ENCODE results near the gene HLA-F. TPM values are rescaled to one million over a fixed set of nuclear protein-coding genes. Genes with fewer than 3 reads are reported as not detected.

HLA-F gene
- total and polyA plus RNA-seq, 4 donors: 76.2 to 451 (median 153) TPM

DNA sequence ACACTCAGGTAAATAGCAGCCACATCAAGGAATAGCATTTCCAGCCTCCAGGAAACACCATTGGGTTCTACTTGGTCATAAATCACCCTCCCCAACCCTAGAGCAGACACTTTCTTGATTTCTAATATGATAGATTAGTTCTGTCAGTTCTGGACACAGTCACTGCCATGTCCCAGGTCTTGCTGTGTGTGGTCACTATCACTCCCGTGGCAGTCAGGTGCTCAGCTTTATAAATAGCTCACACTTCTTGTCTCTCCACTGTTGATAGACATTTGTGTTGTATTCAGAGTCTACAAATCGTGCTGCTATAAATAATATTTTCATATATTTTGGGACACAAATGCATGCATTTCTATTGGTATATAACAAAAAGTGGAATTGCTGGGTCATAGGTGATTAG lies 13.3 kb downstream of the HLA-F start:
- no peaks in the 10 kb centered on the region for H3K9me3 ChIP-seq (ENCODE audit: control insufficient read depth in 4 of 4, insufficient read depth in 3 of 4, low read length in 3 of 4)
- no peaks in the 10 kb centered on the region for H3K36me3 ChIP-seq (ENCODE audit: control insufficient read depth in 4 of 4, insufficient read depth in 4 of 4, low read length in 4 of 4)

DNA sequence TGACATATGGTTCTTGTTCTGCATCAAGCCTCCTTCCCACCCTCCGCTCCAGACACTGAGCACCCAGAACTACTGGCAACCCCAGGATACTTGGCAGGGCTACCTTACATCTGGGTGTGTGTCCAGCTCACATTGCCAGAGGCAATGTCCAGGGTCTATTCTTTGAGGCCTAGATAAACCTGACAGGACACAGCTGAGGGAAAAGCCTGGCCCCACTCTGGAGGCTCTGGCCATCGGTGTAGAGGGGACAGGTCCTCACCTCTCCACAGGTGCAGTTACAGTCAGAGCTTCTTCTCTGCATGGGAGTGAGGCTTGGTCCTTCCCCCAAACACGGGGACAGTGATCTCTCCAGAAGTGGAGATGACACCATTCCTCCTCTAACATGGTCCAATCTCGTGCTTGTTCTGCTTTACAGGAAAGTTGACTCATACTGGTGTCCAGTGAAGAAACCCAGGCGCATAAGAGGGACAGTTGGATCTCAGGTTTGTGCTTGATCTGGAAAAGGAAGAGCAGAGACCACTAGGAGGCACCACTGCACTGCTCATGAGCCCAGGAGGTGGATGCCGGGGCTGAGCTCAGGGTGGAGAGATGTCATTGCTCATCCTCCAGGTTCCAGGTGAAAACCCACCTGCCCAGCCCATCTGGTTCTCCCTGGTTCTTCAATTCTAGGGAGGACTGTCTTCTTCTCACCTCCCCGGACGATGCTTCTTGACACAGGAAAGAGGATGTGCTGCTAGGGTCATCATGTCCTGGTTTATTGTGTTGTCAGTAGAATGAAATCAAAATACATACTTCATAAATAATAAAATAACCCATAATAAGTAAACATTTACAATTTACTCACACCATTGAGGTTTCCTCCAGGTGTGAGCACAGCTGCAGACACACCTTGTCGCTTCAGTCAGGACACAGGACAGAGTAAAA lies 14.7 kb downstream of the HLA-F start:
- DNase-seq (peak in 2 of 3 donors; percentile 46 to 58), ATAC-seq (ENCODE audit: insufficient read depth, low FRiP score) (peak; percentile 85)
- Histone ChIP-seq H3K9me3 (ENCODE audit: control insufficient read depth in 4 of 4, insufficient read depth in 3 of 4, low read length in 3 of 4) (no peaks in the 10 kb centered on the region), H3K4me3 (no peak overlapping the region), H3K27me3 (ENCODE audit: control insufficient read depth in 3 of 3, insufficient read depth in 3 of 3, low read length in 2 of 3) (peaks cover 0 to 10% (median 0%) of the 10 kb centered on the region in 3 donors), H3K4me1 (ENCODE audit: control insufficient read depth in 5 of 5, insufficient read depth in 5 of 5, low read length in 5 of 5) (no peaks in the 10 kb centered on the region), H3K36me3 (ENCODE audit: control insufficient read depth in 4 of 4, insufficient read depth in 4 of 4, low read length in 4 of 4) (peaks cover 0 to under 1% (median 0%) of the 10 kb centered on the region in 4 donors), H3K9ac (ENCODE audit: insufficient read depth in 1 of 2, low read length in 2 of 2) (no peak overlapping the region), H3K27ac (ENCODE audit: low read depth in 1 of 2, low read length in 1 of 2) (no peak overlapping the region)
- 41 to 48% methylated on average over 9 of the region's 9 CpGs for WGBS, 2 donors
- TF ChIP-seq, protein P1, sequence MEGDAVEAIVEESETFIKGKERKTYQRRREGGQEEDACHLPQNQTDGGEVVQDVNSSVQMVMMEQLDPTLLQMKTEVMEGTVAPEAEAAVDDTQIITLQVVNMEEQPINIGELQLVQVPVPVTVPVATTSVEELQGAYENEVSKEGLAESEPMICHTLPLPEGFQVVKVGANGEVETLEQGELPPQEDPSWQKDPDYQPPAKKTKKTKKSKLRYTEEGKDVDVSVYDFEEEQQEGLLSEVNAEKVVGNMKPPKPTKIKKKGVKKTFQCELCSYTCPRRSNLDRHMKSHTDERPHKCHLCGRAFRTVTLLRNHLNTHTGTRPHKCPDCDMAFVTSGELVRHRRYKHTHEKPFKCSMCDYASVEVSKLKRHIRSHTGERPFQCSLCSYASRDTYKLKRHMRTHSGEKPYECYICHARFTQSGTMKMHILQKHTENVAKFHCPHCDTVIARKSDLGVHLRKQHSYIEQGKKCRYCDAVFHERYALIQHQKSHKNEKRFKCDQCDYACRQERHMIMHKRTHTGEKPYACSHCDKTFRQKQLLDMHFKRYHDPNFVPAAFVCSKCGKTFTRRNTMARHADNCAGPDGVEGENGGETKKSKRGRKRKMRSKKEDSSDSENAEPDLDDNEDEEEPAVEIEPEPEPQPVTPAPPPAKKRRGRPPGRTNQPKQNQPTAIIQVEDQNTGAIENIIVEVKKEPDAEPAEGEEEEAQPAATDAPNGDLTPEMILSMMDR (IDR thresholded peaks at IDR 0.05; ENCODE audit: control extremely low read depth, extremely low read depth): peak; percentile 84

More for the DNA sequence above, 13.3 kb downstream of the HLA-F start:
- no peak overlapping the region for H3K9ac ChIP-seq (ENCODE audit: insufficient read depth in 1 of 2, low read length in 2 of 2)
- H3K4me3 ChIP-seq: no peak overlapping the region
- no peaks in the 10 kb centered on the region for H3K4me1 ChIP-seq (ENCODE audit: control insufficient read depth in 5 of 5, insufficient read depth in 5 of 5, low read length in 5 of 5)
- DNase-seq (no peak), ATAC-seq (ENCODE audit: insufficient read depth, low FRiP score) (no peak)
- 76 to 80% methylated on average over 2 of the region's 2 CpGs for WGBS, 2 donors
- no peak overlapping the region for H3K27ac ChIP-seq (ENCODE audit: low read depth in 1 of 2, low read length in 1 of 2)
- TF ChIP-seq, protein P1 (IDR thresholded peaks at IDR 0.05; ENCODE audit: control extremely low read depth, extremely low read depth): no peak
- H3K27me3 ChIP-seq (ENCODE audit: control insufficient read depth in 3 of 3, insufficient read depth in 3 of 3, low read length in 2 of 3): peaks cover 0 to 10% (median 0%) of the 10 kb centered on the region in 3 donors

DNA sequence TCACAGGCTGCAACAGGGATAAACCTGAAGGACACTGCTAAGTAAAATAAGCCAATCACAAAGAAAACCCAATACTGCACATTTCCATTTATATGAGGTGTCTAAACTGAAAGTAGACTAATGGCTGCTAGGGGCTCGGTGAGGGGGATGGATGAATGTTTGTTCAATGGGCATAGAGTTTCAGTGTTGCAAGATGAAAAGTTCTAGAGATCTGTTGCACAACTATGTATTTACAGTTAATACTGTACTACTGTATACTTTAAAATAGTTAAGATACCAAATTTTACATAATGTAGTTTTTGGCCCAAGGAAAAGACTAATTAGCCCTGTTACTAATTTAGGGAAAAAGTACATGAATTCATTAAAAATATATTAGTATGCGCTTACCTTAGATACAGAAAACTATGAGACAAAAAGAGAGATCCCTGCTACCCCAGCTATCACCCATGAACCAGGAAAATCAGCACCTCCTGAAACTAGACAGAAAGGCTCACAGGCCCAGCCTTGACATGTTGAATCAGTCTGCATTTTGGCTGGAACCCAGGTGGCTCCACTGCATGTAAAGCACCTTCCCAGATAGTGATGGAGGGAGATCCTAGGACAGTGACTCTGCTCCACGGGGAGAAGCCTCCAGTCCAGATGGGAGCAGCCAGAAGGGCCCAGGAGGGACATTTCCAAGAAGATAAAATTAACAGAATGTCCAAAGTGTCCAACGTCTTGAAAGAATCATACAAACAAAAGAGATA lies 16.1 kb downstream of the HLA-F start:
- Histone ChIP-seq H3K27me3 (ENCODE audit: control insufficient read depth in 3 of 3, insufficient read depth in 3 of 3, low read length in 2 of 3) (peaks cover 0 to 4% (median 0%) of the 10 kb centered on the region in 3 donors), H3K9ac (ENCODE audit: insufficient read depth in 1 of 2, low read length in 2 of 2) (no peak overlapping the region), H3K4me1 (ENCODE audit: control insufficient read depth in 5 of 5, insufficient read depth in 5 of 5, low read length in 5 of 5) (no peaks in the 10 kb centered on the region), H3K9me3 (ENCODE audit: control insufficient read depth in 4 of 4, insufficient read depth in 3 of 4, low read length in 3 of 4) (no peaks in the 10 kb centered on the region), H3K36me3 (ENCODE audit: control insufficient read depth in 4 of 4, insufficient read depth in 4 of 4, low read length in 4 of 4) (peaks cover 0 to 3% (median 0%) of the 10 kb centered on the region in 4 donors), H3K27ac (ENCODE audit: low read depth in 1 of 2, low read length in 1 of 2) (no peak overlapping the region), H3K4me3 (no peak overlapping the region)
- TF ChIP-seq, protein P1 (IDR thresholded peaks at IDR 0.05; ENCODE audit: control extremely low read depth, extremely low read depth): no peak
- DNase-seq (no peak), ATAC-seq (ENCODE audit: insufficient read depth, low FRiP score) (no peak)
- 72 to 87% methylated on average over 4 of the region's 4 CpGs for whole genome bisulfite sequencing, 2 donors

Data from lung (tissue), 12 donors.